ENCODE data around the gene KRTAP5-5.

- TF ChIP-seq CTCF (IDR thresholded peaks at IDR 0.05) (no peak), POLR2AphosphoS5 (IDR thresholded peaks at IDR 0.05) (no peak), POLR2A (IDR thresholded peaks at IDR 0.05) (no peak)
Measured at GRCh38 chr11:1671658-1672057, 42.1 kb downstream of the KRTAP5-5 start.

Data from sigmoid colon (tissue), 4 donors.